Measurements from ENCODE around the gene VAPB.

VAPB gene

DNA sequence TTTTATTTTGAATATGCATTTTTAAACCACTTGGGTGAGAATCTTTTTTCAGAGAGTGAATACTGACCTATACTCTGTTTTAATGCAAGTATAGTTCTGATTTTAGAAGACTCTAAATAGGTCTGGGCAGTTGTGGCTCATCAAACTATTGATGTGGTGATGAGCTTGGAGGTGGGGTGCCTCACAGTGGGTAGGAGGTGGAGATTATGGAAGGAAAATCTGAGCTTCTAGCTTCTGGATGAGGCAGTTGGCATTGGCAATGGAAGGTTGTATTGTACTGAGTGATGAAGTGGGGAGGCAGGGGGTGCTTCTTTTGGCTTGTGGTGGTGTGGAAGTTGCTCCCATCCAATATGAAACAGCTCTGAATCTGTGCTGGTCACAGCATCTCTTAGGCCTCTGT, 52.7 kb downstream of the VAPB start:
- no peak overlapping the region for H3K4me3 ChIP-seq (ENCODE audit: low read length)
- DNase-seq (ENCODE audit: low read depth): no peak
- TF ChIP-seq, protein P1, sequence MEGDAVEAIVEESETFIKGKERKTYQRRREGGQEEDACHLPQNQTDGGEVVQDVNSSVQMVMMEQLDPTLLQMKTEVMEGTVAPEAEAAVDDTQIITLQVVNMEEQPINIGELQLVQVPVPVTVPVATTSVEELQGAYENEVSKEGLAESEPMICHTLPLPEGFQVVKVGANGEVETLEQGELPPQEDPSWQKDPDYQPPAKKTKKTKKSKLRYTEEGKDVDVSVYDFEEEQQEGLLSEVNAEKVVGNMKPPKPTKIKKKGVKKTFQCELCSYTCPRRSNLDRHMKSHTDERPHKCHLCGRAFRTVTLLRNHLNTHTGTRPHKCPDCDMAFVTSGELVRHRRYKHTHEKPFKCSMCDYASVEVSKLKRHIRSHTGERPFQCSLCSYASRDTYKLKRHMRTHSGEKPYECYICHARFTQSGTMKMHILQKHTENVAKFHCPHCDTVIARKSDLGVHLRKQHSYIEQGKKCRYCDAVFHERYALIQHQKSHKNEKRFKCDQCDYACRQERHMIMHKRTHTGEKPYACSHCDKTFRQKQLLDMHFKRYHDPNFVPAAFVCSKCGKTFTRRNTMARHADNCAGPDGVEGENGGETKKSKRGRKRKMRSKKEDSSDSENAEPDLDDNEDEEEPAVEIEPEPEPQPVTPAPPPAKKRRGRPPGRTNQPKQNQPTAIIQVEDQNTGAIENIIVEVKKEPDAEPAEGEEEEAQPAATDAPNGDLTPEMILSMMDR (IDR thresholded peaks at IDR 0.05; ENCODE audit: insufficient read depth, low read depth, low read length, missing control alignments): no peak

DNA sequence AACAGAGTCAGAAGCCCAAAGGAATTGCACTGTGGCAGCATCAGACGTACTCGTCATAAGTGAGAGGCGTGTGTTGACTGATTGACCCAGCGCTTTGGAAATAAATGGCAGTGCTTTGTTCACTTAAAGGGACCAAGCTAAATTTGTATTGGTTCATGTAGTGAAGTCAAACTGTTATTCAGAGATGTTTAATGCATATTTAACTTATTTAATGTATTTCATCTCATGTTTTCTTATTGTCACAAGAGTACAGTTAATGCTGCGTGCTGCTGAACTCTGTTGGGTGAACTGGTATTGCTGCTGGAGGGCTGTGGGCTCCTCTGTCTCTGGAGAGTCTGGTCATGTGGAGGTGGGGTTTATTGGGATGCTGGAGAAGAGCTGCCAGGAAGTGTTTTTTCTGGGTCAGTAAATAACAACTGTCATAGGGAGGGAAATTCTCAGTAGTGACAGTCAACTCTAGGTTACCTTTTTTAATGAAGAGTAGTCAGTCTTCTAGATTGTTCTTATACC, 55.8 kb downstream of the VAPB start:
- TF ChIP-seq, protein P1 (IDR thresholded peaks at IDR 0.05; ENCODE audit: insufficient read depth, low read depth, low read length, missing control alignments): no peak
- H3K4me3 ChIP-seq (ENCODE audit: low read length): no peak overlapping the region
- no peak for DNase-seq (ENCODE audit: low read depth)

DNA sequence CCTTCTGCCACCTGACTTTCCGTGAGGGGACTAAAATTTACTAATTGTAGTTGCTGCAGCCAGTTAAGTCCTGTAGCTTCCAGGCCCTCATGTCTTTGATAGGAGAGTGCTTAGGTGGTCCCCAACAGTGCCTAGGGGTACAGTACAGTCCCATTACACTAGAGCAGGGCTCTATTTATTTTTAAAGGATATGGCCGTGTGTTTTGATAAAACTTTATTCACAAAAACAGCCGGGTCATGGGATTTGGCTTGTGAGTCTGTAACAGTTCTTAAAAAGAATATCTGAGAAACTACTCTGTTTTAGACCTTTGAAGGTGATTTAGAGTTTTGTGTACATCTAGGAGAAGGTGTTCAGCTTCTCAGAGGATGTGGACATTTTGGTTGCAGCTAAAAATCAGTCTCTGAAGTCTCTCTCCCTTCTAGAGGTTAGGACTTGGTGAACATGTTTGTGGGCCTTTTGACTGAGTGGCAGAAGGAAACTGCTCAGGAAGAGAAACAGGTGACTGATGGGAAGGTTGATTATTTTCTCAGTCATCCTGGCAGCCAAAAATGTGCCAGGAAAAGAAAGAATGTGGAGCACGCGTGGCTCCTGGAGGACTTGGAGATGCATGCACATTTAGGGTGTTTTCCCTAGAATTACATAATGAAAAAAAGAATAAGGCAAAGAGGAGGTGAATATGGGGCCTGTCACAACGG, 57.4 kb downstream of the VAPB start:
- TF ChIP-seq, protein P1 (IDR thresholded peaks at IDR 0.05; ENCODE audit: insufficient read depth, low read depth, low read length, missing control alignments): no peak
- DNase-seq (ENCODE audit: low read depth): no peak
- no peak overlapping the region for H3K4me3 ChIP-seq (ENCODE audit: low read length)

DNA sequence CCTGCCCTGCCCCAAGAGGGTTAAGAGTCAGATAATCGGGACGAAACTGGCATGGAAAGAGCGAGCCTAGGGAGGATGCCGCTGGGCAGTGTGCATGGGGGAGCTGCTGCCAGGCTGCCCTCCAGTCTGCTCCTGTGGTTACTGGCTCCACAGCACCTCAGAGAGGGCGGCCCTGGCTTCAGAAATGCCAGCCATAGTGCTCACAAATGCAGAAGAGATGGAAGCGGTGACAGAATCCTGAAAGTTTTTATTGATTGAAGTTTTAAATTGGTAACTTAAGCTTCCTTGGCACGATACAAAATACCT, 57.9 kb downstream of the VAPB start:
- no peak overlapping the region for H3K4me3 ChIP-seq (ENCODE audit: low read length)
- no peak for DNase-seq (ENCODE audit: low read depth)
- TF ChIP-seq, protein P1 (IDR thresholded peaks at IDR 0.05; ENCODE audit: insufficient read depth, low read depth, low read length, missing control alignments): no peak

DNA sequence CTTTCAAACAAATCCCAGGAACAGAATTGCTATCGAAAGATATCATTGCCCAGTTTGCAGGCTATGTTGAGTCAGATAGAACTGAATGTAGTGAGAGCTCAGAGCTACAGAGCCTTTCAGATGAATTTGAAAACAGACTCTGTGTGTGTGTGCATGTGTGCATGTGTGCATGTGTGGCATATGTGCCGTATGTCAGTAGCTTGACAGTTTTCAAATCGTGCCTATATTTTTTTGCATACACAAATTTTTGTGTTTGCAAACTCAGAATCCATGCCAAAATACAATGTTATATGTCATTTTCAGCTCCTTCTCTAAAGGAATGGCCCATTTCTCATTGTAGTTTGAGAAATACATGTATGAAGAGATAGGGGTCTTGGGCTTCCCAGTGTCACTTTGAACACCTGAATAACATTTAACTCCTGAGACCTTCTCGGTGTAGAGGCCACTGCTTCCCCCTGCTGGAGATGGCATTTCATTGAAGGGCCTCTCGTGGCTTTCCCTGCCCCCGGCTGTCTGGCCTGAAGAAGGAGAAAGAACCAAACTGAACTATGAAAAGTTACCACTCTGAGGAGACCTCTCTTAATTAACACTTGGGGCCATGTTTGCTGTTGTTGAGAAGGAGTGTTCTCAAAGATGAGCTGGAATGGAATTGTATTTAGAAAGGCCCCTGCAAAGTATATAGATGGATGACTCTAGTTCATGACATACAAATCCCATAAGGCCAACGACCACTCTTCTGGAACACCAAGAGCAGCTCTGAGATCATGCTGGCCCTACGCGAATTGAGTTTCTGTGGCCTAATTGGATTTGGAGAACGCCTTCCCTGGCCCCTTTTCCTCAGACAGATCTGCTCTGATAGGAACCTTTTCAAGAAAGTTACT, 58.7 kb downstream of the VAPB start:
- no peak overlapping the region for H3K4me3 ChIP-seq (ENCODE audit: low read length)
- TF ChIP-seq, protein P1 (IDR thresholded peaks at IDR 0.05; ENCODE audit: insufficient read depth, low read depth, low read length, missing control alignments): peak; percentile 81
- peak; percentile 63 for DNase-seq (ENCODE audit: low read depth)

DNA sequence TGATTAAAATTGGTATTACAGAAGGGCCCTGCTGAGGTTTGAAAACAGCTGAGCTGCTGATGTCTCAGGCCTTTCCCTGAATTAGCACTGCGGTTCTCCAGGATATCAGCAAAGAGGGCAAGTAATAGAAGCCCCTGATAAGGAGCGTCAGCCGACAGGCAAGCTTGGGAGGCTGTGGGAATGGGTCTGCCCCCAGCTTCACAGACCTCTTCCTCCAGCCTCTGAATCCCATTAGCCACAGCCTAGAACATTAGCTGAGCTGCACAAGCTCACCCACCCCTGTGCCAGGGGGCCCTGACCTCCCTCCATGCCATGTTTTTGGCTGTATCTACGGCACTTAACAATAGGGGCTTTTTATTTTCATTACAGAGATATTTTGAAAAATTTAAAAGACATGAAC, 59.9 kb downstream of the VAPB start:
- TF ChIP-seq, protein P1 (IDR thresholded peaks at IDR 0.05; ENCODE audit: insufficient read depth, low read depth, low read length, missing control alignments): no peak
- no peak for DNase-seq (ENCODE audit: low read depth)
- no peak overlapping the region for H3K4me3 ChIP-seq (ENCODE audit: low read length)

Measured in epithelial cell of esophagus (primary cell).